Activated CD4-positive, alpha-beta T cell treated with anti-CD3 and anti-CD28 coated beads, Interleukin-2, amount 50 U/mL, for 4 hours (primary cell): Measurements from ENCODE around the gene FLOT1.

Experiments used
- DNase-seq, 2 experiments: peaks; one replicate each; pipeline ENCODE4 v3.0.0-alpha.2; 2020

FLOT1 gene, protein sequence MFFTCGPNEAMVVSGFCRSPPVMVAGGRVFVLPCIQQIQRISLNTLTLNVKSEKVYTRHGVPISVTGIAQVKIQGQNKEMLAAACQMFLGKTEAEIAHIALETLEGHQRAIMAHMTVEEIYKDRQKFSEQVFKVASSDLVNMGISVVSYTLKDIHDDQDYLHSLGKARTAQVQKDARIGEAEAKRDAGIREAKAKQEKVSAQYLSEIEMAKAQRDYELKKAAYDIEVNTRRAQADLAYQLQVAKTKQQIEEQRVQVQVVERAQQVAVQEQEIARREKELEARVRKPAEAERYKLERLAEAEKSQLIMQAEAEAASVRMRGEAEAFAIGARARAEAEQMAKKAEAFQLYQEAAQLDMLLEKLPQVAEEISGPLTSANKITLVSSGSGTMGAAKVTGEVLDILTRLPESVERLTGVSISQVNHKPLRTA

DNA sequence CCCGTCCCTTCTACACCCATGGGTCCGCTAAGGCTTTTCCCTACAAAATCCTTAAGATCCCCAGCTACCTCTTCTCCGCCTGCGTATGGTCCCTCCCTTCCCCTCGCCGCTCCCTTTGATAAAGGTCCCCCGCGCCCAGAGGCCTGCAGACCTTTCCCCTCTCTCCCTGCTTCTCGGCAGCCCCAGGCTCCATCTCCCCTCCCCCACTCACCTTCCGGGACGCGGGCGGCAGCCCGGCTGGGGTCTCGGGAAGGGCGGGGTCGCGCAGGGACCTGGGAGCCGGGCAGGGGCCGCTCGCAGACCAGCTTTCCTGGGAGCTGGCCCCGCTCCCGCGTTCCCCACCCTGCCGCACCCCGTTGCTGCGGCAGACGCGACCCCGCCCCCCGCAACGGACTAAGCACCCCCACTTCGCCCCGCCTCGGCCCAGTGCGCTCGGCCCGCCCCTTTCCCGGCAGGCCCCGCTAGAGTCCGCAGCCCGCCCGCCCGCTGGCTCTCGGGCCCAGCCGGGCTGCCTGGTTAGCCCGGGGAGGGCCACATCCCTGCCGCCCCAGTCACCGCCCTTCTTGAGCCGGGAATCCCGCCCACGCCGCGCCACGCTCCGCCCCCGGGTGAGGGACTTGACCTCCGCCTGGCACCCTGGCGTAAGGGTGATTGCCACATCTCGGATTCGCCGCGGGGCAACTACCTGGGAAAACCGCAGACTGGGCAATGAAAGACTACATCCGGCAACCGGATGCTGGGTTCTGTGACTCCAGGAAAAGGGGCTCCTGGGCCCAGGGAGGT lies at the start of gene FLOT1:
FLOT1 (minus strand) TSS at position 372 of the 783 bp plus-strand sequence. CDS start 498 bp downstream, outside the sequence.
- peak; percentile 84 for DNase-seq

DNA sequence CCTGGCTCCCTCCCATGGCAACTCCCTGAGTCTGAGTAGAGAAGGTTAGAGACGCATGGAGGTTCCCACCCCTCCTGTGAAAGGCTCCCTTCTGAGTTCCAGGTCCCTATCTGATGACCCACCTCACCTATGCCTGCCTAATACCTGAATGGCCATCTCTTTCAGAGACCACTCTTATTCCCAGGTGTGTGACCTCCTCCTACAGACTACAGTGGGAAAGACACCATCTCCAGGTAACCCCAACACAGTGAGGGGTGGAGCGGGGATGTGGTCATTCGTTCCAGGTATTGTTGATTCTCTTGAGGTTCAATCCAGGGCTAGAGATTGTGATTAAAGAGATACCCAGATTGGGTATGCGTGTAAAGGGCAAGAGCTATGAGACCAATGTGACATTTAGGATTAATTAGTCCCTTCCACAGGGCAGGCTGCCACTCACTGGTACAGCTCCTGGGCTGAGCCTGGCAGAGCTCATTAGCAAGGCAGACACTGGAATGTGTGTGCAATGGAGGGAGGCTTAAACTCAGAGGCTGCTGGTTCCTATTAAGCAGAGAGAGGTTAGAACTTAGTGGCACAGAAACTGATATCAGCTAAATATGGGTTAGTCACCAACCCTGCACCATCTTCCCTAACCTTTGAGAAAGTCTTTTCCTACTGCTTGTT lies 48.4 kb upstream of the FLOT1 start:
- DNase-seq, result no peak

DNA sequence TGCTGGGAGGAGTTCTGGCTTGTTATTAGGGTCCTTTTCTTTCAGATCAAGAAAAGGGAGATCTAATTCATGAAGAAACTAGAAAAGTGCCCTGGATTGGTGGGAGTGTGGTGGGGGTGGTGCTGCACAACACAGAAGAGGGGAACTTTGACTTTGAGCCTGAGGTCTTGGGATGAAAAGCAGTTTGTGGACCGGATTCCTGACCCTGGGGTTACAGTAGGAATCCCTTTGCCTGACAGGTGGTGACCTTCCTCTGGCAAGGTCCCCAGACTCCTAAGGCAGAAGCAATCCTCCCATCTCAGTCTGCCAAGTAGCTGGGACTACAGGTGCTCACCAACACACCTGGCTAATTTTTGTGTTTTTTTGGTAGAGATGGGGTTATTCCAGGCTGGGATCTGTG lies 47.1 kb upstream of the FLOT1 start:
- DNase-seq, result no peak

DNA sequence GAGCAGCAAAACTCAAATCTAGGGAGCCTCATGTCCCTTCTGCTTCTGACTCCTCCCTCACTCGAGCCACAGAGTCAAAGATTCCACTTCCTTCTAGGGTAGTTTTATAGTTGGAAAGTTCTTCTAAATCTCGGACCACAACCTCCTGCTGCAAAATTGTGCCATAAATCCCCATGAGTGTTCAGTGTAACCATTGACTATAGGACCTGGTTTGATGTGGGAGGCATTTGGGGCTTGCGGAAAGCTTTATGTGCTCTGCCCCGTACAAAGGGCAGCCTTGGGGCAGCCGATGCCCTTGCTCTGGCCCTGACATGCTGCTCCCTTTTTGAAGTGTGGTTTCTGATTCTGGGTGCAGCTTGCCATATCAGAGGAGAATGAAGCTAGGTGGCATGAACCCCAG lies 45.5 kb upstream of the FLOT1 start:
- no peak for DNase-seq

DNA sequence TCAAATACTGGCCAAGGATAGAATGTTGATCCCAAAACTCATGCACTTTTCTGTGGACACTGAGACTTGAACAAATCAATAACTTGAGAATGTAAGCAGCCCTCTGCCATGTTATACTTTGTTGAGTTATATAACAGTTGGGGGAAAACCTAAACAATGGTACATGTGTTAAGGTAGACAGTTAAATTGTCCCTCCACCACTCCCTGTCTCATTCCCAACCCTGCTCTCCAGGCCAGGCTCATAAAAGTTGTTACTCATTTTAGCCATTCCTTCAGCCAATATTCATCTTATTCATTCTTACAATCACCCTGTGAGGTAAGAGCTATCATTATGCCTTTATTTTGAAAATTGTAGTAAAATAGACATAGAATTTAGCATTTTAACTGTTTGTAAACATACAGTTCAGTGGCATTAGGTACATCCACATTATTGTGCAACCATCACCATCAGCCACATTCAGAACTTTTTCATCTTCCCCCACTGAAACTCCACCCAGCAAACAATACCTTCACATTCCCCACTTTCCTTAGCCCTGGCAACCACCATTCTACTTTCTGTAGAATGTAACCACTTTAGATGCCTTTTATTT lies 40.0 kb upstream of the FLOT1 start:
- DNase-seq, result no peak

DNA sequence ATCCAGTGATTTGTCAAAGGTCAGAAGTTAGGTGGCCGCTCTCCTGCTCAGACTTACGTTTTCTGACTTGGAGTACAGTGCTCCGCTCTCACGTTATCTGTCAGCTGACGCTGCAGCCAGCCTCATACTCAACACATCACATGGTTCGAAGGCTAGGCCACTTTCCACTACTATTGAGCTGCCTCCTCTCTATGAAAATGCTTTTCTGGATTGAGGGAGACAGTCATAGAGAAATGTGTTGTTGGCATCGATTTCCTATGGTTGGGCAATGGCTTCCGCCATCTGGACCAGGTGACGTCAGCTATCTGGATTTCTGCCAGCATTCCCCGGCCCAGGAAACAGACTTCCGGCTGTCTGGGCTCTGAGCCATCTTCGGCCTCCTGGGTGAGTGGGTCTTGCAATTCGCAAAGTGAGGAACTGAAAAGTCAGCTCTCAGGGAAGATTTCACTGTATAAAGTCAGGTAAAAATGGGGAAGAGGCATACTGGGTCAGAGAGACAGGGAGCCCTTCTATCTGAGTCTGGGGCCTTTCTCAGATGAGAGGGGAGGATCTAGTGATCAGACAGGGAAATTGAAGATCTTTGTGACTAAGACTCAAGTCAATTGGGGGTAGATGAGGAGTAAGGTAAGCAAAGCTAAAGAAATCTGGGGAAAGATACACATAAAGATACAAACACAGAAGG lies 39.4 kb upstream of the FLOT1 start:
- peak in 1 of 2 experiments; percentile 19 for DNase-seq

DNA sequence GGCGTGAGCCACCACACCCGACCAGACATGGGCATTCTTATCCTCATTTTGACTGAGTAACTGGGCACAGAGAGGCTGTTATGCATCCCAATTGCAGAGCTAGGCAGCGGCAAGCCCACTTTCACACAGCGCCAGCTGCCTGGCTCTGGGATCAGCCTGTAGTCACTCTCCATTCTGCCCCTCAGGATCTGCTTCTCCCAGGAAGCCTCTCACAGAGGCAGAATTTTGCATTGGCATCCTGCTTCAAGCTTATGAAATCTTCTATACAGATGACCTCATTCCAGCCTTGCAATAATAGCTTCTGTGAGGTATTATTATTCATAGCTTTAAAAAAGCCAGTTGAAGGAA lies 38.9 kb upstream of the FLOT1 start:
- DNase-seq, result no peak

DNA sequence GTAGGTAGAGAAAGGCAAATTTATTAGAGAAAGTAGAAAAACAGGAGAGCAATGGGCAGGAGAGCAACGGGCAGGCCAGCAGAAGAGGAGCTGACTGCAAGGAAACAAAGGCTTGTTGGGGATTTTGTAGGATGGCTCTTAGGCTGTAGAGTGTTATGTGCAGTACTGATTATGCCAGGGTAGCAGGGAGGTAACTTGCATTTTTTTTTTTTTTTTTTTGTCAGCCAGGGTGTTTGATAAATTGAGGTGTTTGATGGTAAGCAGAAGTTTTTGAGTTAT lies 38.1 kb upstream of the FLOT1 start:
- DNase-seq, result no peak

DNA sequence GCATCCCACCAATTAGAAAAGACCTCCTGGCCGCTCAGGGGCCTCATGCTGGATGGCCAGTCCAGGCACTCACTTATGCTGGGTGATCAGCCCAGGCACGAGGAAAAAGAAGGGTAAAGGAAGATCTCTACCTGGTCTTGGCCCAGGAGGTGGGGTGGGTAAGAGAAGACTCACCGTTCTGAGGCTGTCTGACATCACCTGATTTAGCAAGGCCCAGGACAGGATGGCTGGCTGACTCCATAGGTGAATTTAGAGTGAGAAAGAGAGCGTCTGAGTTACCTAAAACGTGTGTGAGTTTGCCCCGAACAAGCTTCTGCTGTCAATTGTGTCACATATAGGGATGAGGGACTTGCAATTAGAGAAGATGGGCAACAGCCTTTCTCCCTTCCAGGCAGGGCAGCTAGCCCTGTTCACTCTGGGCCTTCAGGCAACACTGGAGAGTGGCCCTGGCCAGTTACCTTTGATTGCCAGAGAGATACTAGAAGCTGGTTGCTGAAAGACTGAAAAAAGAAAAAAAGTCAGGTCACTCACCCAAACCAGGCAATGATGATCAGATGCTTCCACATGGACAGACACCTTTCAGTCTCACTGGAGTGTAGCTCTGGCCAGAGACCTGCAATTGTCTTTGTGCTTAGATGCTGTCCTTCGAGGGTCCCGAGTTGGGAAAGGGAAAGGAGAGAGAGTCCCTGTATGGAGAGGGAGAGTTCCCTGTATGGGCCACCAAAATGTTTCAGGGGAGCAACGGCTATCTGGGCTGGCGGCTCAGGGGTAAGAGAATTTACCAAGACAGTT lies 37.6 kb upstream of the FLOT1 start:
- no peak for DNase-seq

DNA sequence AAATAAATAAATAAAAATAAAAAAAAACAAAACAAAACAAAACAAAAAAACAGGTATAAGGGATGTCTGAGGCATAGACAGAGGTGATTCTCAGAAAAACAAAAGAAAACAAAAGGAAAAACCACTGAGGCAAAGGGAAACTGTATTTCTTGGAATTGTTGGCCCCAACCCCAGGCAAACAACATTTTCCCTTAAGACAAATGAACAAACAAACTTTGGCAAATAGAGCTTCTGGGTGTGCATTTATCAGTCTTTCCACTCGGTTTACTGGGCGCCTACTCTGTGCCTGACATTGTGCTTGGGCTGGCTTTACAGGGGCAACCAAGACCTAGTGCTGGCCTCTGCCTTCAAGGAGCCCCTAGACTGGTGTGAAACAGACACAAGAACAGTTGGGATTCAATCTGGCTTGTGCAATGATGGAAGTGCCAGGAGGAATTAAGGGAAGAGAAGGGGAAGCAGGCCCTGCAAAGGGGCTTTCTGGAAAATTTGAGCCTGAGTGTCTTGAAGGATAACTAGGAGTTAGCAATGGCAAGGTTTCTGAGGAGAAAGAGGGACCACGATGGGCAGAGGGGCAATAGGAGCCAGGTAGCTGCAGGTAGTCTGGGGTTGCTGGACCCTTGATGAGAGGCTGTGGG lies 35.6 kb upstream of the FLOT1 start:
- DNase-seq, result no peak

DNA sequence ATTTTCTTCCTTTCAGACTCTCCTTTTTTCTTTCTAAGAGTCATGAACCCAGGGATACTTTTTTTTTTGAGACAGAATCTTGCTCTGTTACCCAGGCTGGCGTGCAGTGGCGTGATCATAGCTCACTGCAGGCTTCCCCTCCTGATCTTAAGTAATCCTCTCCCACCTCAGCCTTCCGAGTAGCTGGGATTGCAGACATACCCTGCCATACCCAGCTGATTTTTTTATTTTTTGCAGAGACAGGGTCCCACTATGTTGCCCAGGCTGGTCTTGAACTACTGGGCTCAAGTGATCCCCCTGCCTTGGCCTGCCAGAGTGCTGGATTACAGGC lies 34.6 kb upstream of the FLOT1 start:
- no peak for DNase-seq

DNA sequence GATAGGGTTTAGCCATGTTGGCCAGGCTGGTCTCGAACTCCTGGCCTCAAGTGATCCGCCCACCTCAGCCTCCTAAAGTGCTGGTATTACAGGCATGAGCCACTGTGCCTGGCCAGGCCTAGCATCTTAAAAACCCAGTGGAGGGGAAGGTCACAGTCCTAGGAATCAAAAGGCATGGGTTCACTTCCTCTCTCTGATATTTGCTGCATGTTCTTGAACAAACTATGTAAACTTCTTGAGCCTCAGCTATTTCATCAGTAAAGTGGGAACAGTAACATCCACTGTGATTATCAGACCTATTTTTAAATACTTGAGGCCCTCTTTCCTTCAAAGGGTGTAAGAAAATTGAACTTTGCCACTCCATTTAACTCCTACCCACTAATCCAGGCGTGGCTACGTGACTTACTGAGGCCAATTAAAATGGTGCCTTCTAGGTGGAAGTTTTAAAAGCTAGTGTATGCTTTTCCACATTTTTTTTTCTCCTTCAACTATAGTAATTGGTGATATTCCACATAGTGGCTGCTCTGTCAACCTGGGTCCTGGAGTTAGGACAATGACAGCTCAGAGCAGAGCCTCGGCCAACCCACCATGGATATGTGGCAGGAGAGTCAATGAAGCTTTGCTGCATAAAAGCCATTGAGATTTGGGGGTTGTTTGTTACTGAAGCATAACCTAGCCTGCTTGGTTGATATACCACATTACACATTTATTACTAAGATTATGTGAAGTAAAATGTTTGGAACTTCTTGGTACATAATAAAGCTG lies 34.1 kb upstream of the FLOT1 start:
- no peak for DNase-seq

DNA sequence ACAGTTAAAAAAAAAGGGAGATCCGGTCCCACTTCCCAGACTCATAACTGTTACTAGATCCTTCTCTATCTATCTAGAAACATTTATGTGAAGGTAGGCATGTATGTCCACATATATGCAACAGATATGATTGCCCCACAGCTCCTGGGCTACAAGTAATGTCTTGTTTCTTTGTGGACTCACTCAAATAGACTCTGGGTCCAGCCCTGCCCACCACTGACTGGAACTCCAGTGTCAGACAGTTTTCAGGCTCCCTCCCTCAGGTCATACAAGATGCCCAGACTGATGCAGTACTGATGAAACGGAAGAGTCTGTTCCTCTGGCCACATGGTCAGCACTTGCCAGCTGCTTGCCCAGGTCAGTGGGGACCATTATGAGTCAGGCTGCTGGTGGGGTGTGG lies 32.6 kb upstream of the FLOT1 start:
- no peak for DNase-seq

DNA sequence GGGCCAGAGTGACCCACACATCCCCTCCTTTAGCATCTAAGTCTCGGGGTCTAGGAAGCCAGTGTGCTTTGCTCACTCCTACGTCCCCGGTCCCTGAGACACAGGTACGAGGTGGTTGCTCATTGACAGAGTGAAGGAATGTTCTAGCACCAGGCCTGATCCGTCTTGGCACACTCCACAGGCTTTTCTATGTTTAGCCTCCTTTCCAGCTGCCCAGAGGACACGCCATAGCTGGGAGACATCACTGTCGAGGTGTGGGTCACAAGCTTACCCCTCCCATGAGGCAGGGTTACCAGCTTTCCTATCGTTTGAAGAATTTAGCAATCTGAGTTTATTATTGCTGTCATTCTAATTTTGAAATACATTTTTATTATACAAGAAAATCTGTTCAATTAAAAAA lies 32.2 kb upstream of the FLOT1 start:
- no peak for DNase-seq

DNA sequence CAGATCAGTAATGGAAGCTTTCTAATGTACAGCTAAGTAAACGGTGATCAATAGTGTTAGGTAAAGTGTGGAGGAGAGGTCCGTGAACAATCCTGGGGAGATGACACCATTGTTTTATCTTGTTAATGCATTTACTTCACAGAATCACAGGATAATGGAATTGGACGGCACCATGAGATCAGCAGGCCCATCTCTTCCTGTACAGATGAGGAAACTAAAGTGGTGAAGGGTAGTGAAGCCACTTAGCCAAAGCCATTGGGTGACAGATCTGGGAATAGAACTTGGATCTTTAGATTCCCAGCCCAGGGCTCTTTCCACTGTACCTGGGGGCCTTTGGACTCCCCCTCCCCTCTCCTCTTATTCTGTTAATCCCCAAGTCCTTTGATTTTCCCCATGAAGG lies 28.1 kb upstream of the FLOT1 start:
- no peak for DNase-seq

DNA sequence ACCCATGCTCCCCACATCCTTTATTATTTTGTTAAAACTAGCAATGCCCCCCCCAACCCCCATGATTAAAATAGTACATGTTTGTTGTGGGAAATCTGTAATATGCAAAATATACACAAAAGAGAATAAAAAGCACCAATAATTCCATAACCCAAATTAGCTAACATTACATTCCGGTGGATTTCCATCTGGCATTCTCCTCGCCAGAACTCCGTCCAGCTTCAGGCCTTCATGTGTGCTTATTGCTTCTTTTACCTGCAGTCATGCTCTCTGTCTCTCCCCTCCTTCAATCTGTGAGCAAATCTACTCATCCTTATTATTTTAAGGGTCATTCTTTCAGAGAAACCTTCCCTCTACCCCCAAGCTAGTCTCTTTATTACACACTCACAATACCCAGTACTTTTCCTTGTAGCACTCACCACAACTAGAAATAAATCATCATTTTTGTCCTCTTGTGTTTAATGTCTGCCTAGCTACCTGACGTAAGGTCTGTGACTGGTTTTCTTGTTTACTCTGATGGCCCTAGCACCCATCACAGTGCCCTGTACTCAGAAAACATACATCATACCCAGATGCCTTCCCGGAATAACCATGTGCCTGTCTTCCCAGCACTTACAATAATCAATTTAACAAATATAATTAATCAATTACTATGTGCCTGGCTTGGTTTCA lies 27.5 kb upstream of the FLOT1 start:
- no peak for DNase-seq

DNA sequence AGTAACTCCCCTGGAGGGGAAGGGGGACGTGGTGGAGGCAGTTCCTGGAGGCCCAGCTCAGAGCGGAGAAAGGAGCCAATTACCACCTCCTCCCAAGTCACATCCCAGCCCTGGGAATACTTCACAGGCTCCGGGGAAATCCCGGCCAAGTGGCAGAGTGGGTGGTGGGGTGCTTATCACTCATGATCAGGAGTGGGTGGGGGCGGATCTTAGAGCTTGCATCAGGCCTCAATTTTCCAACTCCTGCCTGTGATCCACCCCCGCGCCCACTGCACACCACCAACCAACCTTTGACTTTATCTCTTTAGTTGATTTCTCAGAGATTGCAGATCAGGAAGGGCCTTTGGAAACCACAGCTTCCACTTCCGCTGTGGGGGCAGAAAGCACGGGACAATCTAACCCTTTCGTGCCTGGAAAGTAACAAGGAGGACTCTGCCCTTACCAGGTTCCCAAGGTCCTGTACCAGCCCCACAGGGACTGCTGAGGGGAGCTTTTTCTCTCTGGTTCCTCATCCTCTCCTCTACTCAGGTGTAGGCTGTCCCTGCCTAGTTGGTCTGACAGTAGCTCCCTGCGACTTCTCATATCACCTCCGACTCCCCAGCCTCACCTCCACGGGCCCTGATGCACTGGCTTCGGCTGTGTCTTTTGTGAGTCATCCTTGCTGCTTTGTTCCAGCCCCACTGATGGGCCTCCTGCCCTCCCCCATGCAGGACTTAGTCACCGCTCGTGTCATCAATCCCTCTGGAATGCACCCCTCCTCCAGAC lies 26.8 kb upstream of the FLOT1 start:
- DNase-seq, result peak; percentile 78 to 85

DNA sequence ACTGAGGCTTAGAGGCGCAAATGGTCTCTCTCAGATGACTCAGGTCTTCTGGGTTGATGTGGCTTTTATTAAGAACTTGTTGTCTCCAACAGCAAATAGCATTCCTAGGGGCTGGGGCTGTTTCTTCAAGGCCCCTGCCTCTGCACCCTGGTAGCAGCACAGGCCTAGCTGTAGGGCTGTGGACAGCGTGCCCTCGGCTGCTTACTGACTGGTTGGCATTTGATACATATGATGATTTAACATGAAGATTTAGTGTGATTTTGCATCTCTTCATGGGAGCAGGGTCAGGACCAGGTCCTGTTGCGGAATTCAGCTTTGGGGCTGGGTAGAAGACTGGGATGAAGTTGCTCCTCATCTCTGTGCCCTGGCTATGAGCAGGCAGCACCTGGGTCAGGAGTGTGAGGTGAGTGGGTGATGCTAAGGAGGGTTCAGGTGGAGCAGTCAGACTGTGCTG lies 26.2 kb upstream of the FLOT1 start:
- no peak for DNase-seq

DNA sequence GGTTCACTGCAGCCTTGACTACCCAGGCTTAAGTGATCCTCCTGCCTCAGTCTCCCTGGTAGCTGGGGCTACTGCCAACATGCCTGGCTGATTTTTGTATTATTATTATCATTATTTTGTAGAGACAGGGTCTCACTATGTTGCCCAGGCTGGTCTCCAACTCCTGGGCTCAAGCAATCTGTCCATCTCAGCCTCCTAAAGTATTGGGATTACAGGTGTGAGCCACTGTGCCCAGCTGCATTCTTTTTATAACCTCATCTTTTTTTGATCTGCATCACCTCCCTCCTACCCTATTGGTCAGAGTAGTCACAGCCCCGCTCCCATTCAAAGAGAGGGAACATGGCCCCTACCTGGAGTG lies 25.4 kb upstream of the FLOT1 start:
- DNase-seq, result no peak
